Spleen (tissue), 11 donors: ENCODE data around the gene AGFG2. TPM values are rescaled to one million over a fixed set of nuclear protein-coding genes. Genes with fewer than 3 reads are reported as not detected.

ENCODE experiments used
- DNase-seq: peaks from one replicate; pipeline ENCODE4 v3.0.0-alpha.2; 2020
- H3K27ac ChIP-seq, 8 donors: fragments of 200-600 bp; sonication (generic) in 7 of 8; 1 replicate in 4 of 8; 2 replicates in 4 of 8; pipeline versions ENCODE4 v1.5.0 to v1.8.0; 2016 to 2021; ENCODE audit warnings: inconsistent platforms in 4 of 8, mild to moderate bottlenecking in 4 of 8, moderate library complexity in 1 of 8
- H3K27me3 ChIP-seq, 7 donors: fragments of 200-600 bp; sonication (generic) in 6 of 7; replicated peaks in 1 of 7; 1 replicate in 4 of 7; 2 replicates in 3 of 7; pipeline versions ENCODE4 v1.5.0 to v1.8.0; 2016 to 2021; ENCODE audit warnings: inconsistent platforms in 3 of 7, mild to moderate bottlenecking in 1 of 7
- H3K36me3 ChIP-seq, 6 donors: fragments of 200-600 bp; sonication (generic) in 5 of 6; 1 replicate in 4 of 6; 2 replicates in 2 of 6; pipeline versions ENCODE4 v1.5.0 to v1.8.0; 2016 to 2021; ENCODE audit warnings: inconsistent platforms in 2 of 6
- H3K4me1 ChIP-seq, 6 donors: fragments of 200-600 bp; sonication (generic) in 5 of 6; 1 replicate in 3 of 6; 2 replicates in 3 of 6; pipeline versions ENCODE4 v1.5.0 to v1.8.0; 2016 to 2021; ENCODE audit warnings: inconsistent platforms in 3 of 6
- H3K4me3 ChIP-seq, 8 donors: fragments of 200-600 bp; sonication (generic) in 7 of 8; 1 replicate in 4 of 8; 2 replicates in 4 of 8; pipeline versions ENCODE4 v1.5.0 to v1.8.0; 2016 to 2021; ENCODE audit warnings: inconsistent platforms in 4 of 8, mild to moderate bottlenecking in 4 of 8, moderate library complexity in 2 of 8
- H3K9me3 ChIP-seq, 8 donors: fragments of 200-600 bp; sonication (generic) in 7 of 8; 1 replicate in 4 of 8; 2 replicates in 4 of 8; pipeline versions ENCODE4 v1.5.0 to v1.8.0; 2016 to 2021; ENCODE audit warnings: inconsistent platforms in 4 of 8
- CTCF ChIP-seq, 11 experiments: fragments of 200-600 bp in 7 of 11; fragments of 450-650 bp in 4 of 11; sonication (generic) in 4 of 11; IDR thresholded peaks in 8 of 11; conservative IDR thresholded peaks in 3 of 11; 1 replicate in 7 of 11; 2 replicates in 4 of 11; pipeline versions ENCODE4 v1.4.0 to v1.8.0; 2016 to 2021; ENCODE audit warnings: antibody characterized with exemption in 11 of 11, inconsistent platforms in 4 of 11, mild to moderate bottlenecking in 1 of 11
- POLR2A ChIP-seq, 3 donors: fragments of 450-650 bp; IDR thresholded peaks; one replicate each; pipeline ENCODE4 v1.5.1; 2017; ENCODE audit warnings: antibody characterized with exemption in 3 of 3, mild to moderate bottlenecking in 1 of 3
- POLR2AphosphoS5 ChIP-seq, 3 donors: sonication (generic); formaldehyde crosslinking; IDR thresholded peaks; one replicate each; pipeline ENCODE4 v1.5.1; 2017; ENCODE audit warnings: antibody characterized with exemption in 3 of 3
- WGBS, 5 donors: extraction: QIAGEN DNeasy Blood & Tissue Kit in 3 of 5; methylation state at CpG; one replicate each; pipeline versions ENCODE4 v1.1.5 to v1.1.7; 2013 to 2018; 5-methylcytosine and 5-hydroxymethylcytosine counted together
- intact Hi-C: fragments of 100-400 bp; cut with DNase I; formaldehyde crosslinking; loops from one replicate; pipeline ENCODE4 v1.15.0; 2023; ENCODE audit warnings: low total_unique reads
- polyA plus RNA-seq, 3 donors: library from polyadenylated mRNA; stranded (reverse); fragments of 200-250 nt; gene quantifications; one replicate each; pipeline ENCODE4 v1.2.1, GENCODE V29; 2013
- total RNA-seq, 7 donors: library from RNA; depleted of rRNA in 3 of 7; stranded (reverse); fragments of >200 nt in 3 of 7; fragmentation: NEBNext Ultra II Directional in 4 of 7; extraction: Animal tissue kit (Norgen Biotek cat#: 25700) in 4 of 7; gene quantifications; one replicate each; pipeline versions ENCODE4 v1.1.0 to v1.2.1, GENCODE V29; 2016 to 2021
- donor health status: healthy with polysubstance abuse.
- donor health status: DM: no; HTN: no; CAD: no; lungs with moderate emphysema.
- donor health status: DM: no; HTN: no; CAD: no.
- donor health status: Bipolar disorder and iron deficiency.
- donor health status: healthy.
- donor health status: DM: no; HTN: no; CAD: no.
- donor health status: DM: yes; HTN: yes; CAD: no.

The AGFG2 gene
- total and polyA plus RNA-seq, 10 donors = 14.2 to 110 (median 51.4) TPM

DNA sequence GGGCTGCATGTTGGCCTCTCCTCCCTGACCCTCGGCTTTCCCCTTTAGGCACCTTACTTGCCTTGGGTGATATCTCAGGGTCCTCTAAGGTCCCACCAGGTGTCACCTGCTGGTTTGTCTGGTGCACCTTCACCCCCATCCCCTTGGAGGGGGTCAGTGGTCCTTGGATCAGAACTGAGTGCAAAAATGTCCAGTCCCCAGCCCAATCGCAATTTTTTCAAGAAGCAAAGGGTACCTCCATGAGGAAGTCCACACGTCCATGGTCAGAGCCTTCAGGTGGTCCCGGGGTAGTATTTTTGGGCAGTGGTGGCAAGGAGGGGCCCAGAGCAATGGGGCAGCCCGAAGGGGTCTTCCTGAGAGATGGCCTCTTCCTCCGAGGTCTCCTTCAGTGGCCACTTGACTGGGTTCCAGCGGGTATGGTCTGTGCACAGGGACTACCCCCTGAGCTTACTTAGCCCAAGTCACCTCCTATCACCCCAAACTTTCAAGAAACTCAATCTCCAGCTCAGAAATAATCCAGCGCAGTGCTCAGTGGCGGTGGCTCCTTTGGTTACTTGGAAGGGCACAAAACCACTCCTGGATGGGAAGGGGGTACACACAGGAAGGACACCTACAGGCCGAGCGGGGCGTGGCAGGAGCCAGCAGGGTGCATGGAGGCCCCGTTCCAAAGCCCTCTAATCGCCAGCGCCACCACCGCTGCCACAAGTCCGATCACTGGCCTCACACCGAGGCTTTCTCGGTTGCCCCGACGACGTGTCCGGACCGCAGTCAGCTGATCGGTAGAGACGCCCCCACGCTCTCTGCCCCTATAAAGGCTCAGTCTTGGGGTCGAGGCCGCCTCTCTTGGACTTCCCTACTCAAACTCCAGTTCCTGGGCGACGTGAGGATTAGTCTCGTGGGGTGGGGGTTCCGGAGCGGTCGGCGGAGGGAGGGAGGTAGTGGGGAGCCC lies 30.2 kb downstream of the AGFG2 start:
- Histone ChIP-seq H3K4me1 (peaks cover 23 to 75% (median 51%) of the 10 kb centered on the region in 6 donors), H3K36me3 (peaks cover 0 to 37% (median 18%) of the 10 kb centered on the region in 6 donors), H3K27me3 (peaks cover 0 to 17% (median 0%) of the 10 kb centered on the region in 7 donors), H3K9me3 (no peaks in the 10 kb centered on the region), H3K4me3 (peak overlapping the region; percentile 19 to 71 (median 38)), H3K27ac (peak overlapping the region in 7 of 8 donors; percentile 19 to 85 (median 73))
- WGBS, 5 donors = 23 to 39% (median 23%) methylated on average over 18 to 36 of the region's 36 CpGs
- DNase-seq = peak; percentile 88
- no peak for TF ChIP-seq POLR2A (IDR thresholded peaks at IDR 0.05)
- TF ChIP-seq CTCF (IDR thresholded peaks at IDR 0.05 in 8 of 11, conservative IDR thresholded peaks at IDR 0.05 in 3 of 11) = peak in 7 of 11 experiments; percentile 37 to 62 (median 58)
- TF ChIP-seq POLR2AphosphoS5 (IDR thresholded peaks at IDR 0.05) = peak; percentile 72 to 85 (median 80)
- intact Hi-C loops = no loop called here

GRCh38 chr7:100570954-100571828 lies 32.2 kb downstream of the AGFG2 start:
- Histone ChIP-seq H3K4me1 (peaks cover 21 to 71% (median 50%) of the 10 kb centered on the region in 6 donors), H3K9me3 (no peaks in the 10 kb centered on the region), H3K27me3 (peaks cover 0 to 17% (median 0%) of the 10 kb centered on the region in 7 donors), H3K4me3 (no peak overlapping the region), H3K36me3 (peaks cover 0 to 47% (median 38%) of the 10 kb centered on the region in 6 donors), H3K27ac (no peak overlapping the region)
- intact Hi-C loops = no loop called here
- TF ChIP-seq POLR2A (IDR thresholded peaks at IDR 0.05) (no peak), POLR2AphosphoS5 (IDR thresholded peaks at IDR 0.05) (peak in 2 of 3 donors; percentile 49 to 76)
- WGBS, 5 donors = 81 to 91% (median 85%) methylated on average over 23 to 26 of the region's 26 CpGs
- DNase-seq = peak; percentile 78

DNA sequence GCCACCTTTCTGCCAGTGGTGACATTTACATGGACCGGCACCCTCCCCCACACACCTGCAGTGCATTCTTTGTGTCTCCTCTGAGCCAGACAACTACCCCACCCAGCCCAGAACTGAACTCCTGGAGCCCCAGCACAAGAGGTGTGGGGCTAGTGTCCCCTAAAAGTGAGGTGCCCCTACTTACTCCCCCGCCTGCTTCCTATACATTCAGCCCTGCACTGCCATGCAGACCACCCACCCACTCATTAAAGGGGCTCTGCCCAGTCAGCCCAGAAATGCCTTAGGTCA lies 32.8 kb downstream of the AGFG2 start:
- intact Hi-C loops = no loop called here
- TF ChIP-seq CTCF (IDR thresholded peaks at IDR 0.05 in 8 of 11, conservative IDR thresholded peaks at IDR 0.05 in 3 of 11) (no peak), POLR2A (IDR thresholded peaks at IDR 0.05) (no peak), POLR2AphosphoS5 (IDR thresholded peaks at IDR 0.05) (no peak)
- H3K27ac ChIP-seq = no peak overlapping the region

GRCh38 chr7:100572281-100572948 lies 33.4 kb downstream of the AGFG2 start:
- intact Hi-C loops = no loop called here
- peaks cover 18 to 59% (median 40%) of the 10 kb centered on the region in 6 donors for H3K4me1 ChIP-seq
- no peaks in the 10 kb centered on the region for H3K9me3 ChIP-seq
- no peak overlapping the region for H3K27ac ChIP-seq
- H3K4me3 ChIP-seq = no peak overlapping the region
- H3K36me3 ChIP-seq = peaks cover 0 to 59% (median 51%) of the 10 kb centered on the region in 6 donors
- peaks cover 0 to 17% (median 0%) of the 10 kb centered on the region in 7 donors for H3K27me3 ChIP-seq
- DNase-seq = peak; percentile 74
- 84 to 95% (median 89%) methylated on average over 11 to 20 of the region's 20 CpGs for WGBS, 5 donors
- TF ChIP-seq CTCF (IDR thresholded peaks at IDR 0.05 in 8 of 11, conservative IDR thresholded peaks at IDR 0.05 in 3 of 11) (no peak), POLR2A (IDR thresholded peaks at IDR 0.05) (no peak), POLR2AphosphoS5 (IDR thresholded peaks at IDR 0.05) (peak in 2 of 3 donors; percentile 19 to 49)

More for the DNA sequence above, 32.8 kb downstream of the AGFG2 start:
- Histone ChIP-seq H3K36me3 (peaks cover 0 to 52% (median 44%) of the 10 kb centered on the region in 6 donors), H3K4me3 (no peak overlapping the region), H3K27me3 (peaks cover 0 to 17% (median 0%) of the 10 kb centered on the region in 7 donors), H3K9me3 (no peaks in the 10 kb centered on the region), H3K4me1 (peaks cover 21 to 65% (median 46%) of the 10 kb centered on the region in 6 donors)
- DNase-seq = no peak
- WGBS, 5 donors = 89 to 98% (median 92%) methylated on average over 2 of the region's 2 CpGs
